ENCODE data around the gene TREX2.

The TREX2 gene

GRCh38 chrX:153478746-153479145, 32.9 kb upstream of the TREX2 start:
- H3K4me1 ChIP-seq (ENCODE audit: insufficient read depth, low read length, severe bottlenecking), result peaks cover 11% of the 10 kb centered on the region
- no peak overlapping the region for H2AFZ ChIP-seq (ENCODE audit: low read length)
- H3F3A ChIP-seq (ENCODE audit: insufficient read depth, low read length), result no peaks in the 10 kb centered on the region
- H3K9ac ChIP-seq (ENCODE audit: low read length), result no peak overlapping the region
- H3K4me2 ChIP-seq (ENCODE audit: low read length), result no peak overlapping the region
- no peak for TF ChIP-seq CTCF (IDR thresholded peaks at IDR 0.05; ENCODE audit: low read length)
- TF ChIP-seq EZH2 (IDR thresholded peaks at IDR 0.05; ENCODE audit: borderline replicate concordance, low read length), result no peak
- no peak overlapping the region for H3K4me3 ChIP-seq (ENCODE audit: low read depth, low read length, poor library complexity, severe bottlenecking)
- no peaks in the 10 kb centered on the region for H3K9me3 ChIP-seq (ENCODE audit: low read length)
- no peaks in the 10 kb centered on the region for H3K36me3 ChIP-seq (ENCODE audit: insufficient read depth, low read length)
- H4K20me1 ChIP-seq (ENCODE audit: insufficient read depth, low read length), result no peaks in the 10 kb centered on the region
- H3K9me2 ChIP-seq (ENCODE audit: low read depth, low read length), result no peaks in the 10 kb centered on the region
- H3K27ac ChIP-seq (ENCODE audit: low read depth, low read length, poor library complexity, severe bottlenecking), result no peak overlapping the region
- H3K79me2 ChIP-seq (ENCODE audit: insufficient read depth, low read length), result no peaks in the 10 kb centered on the region
- no peaks in the 10 kb centered on the region for H3K27me3 ChIP-seq (ENCODE audit: insufficient read depth, low read length)

GRCh38 chrX:153477901-153478300, 32.0 kb upstream of the TREX2 start:
- H3K9me3 ChIP-seq (ENCODE audit: low read length), result no peaks in the 10 kb centered on the region
- no peak overlapping the region for H3K27ac ChIP-seq (ENCODE audit: low read depth, low read length, poor library complexity, severe bottlenecking)
- no peak overlapping the region for H3K9ac ChIP-seq (ENCODE audit: low read length)
- H3K4me2 ChIP-seq (ENCODE audit: low read length), result no peak overlapping the region
- H3K9me2 ChIP-seq (ENCODE audit: low read depth, low read length), result no peaks in the 10 kb centered on the region
- no peak overlapping the region for H2AFZ ChIP-seq (ENCODE audit: low read length)
- TF ChIP-seq CTCF (IDR thresholded peaks at IDR 0.05; ENCODE audit: low read length), result no peak
- TF ChIP-seq EZH2 (IDR thresholded peaks at IDR 0.05; ENCODE audit: borderline replicate concordance, low read length), result no peak
- no peaks in the 10 kb centered on the region for H3K79me2 ChIP-seq (ENCODE audit: insufficient read depth, low read length)
- no peaks in the 10 kb centered on the region for H4K20me1 ChIP-seq (ENCODE audit: insufficient read depth, low read length)
- H3K4me3 ChIP-seq (ENCODE audit: low read depth, low read length, poor library complexity, severe bottlenecking), result no peak overlapping the region
- H3K36me3 ChIP-seq (ENCODE audit: insufficient read depth, low read length), result no peaks in the 10 kb centered on the region
- no peaks in the 10 kb centered on the region for H3F3A ChIP-seq (ENCODE audit: insufficient read depth, low read length)
- no peaks in the 10 kb centered on the region for H3K27me3 ChIP-seq (ENCODE audit: insufficient read depth, low read length)
- H3K4me1 ChIP-seq (ENCODE audit: insufficient read depth, low read length, severe bottlenecking), result peaks cover 11% of the 10 kb centered on the region

- TF ChIP-seq CTCF (IDR thresholded peaks at IDR 0.05; ENCODE audit: low read length), result no peak
- TF ChIP-seq EZH2 (IDR thresholded peaks at IDR 0.05; ENCODE audit: borderline replicate concordance, low read length), result no peak
- Histone ChIP-seq H3F3A (ENCODE audit: insufficient read depth, low read length) (no peaks in the 10 kb centered on the region), H3K9me2 (ENCODE audit: low read depth, low read length) (no peaks in the 10 kb centered on the region), H3K4me3 (ENCODE audit: low read depth, low read length, poor library complexity, severe bottlenecking) (no peak overlapping the region), H3K9me3 (ENCODE audit: low read length) (no peaks in the 10 kb centered on the region), H3K36me3 (ENCODE audit: insufficient read depth, low read length) (no peaks in the 10 kb centered on the region), H3K27me3 (ENCODE audit: insufficient read depth, low read length) (no peaks in the 10 kb centered on the region), H3K4me1 (ENCODE audit: insufficient read depth, low read length, severe bottlenecking) (peaks cover 11% of the 10 kb centered on the region), H4K20me1 (ENCODE audit: insufficient read depth, low read length) (no peaks in the 10 kb centered on the region), H3K27ac (ENCODE audit: low read depth, low read length, poor library complexity, severe bottlenecking) (no peak overlapping the region), H3K9ac (ENCODE audit: low read length) (no peak overlapping the region), H3K4me2 (ENCODE audit: low read length) (no peak overlapping the region), H3K79me2 (ENCODE audit: insufficient read depth, low read length) (no peaks in the 10 kb centered on the region), H2AFZ (ENCODE audit: low read length) (no peak overlapping the region)
Measured at GRCh38 chrX:153477364-153477857, 31.6 kb upstream of the TREX2 start.
